Esophagus (tissue), 2 donors: Measurements from ENCODE around the gene SSBP3. TPM values are rescaled to one million over a fixed set of nuclear protein-coding genes. Genes with fewer than 3 reads are reported as not detected.

Experiments used
- H3K27ac ChIP-seq, 2 donors: one replicate each; pipeline ENCODE4 v1.5.1; 2013; ENCODE audit warnings: low read depth in 2 of 2, mild to moderate bottlenecking in 2 of 2, inconsistent platforms in 1 of 2, low read length in 1 of 2, moderate library complexity in 1 of 2
- H3K27me3 ChIP-seq, 2 donors: one replicate each; pipeline ENCODE4 v1.6.1; 2013; ENCODE audit warnings: low read length in 2 of 2, control low read depth in 1 of 2, mild to moderate bottlenecking in 1 of 2; ENCODE audit not compliant: insufficient read depth in 2 of 2, control insufficient read depth in 1 of 2
- H3K36me3 ChIP-seq, 2 donors: one replicate each; pipeline ENCODE4 v1.6.1; 2013; ENCODE audit warnings: low read length in 1 of 2; ENCODE audit not compliant: control insufficient read depth in 2 of 2, insufficient read depth in 2 of 2
- H3K4me1 ChIP-seq, 2 donors: one replicate each; pipeline ENCODE4 v1.6.1; 2013; ENCODE audit warnings: low read length in 1 of 2; ENCODE audit not compliant: control insufficient read depth in 2 of 2, insufficient read depth in 2 of 2
- H3K4me3 ChIP-seq, 2 donors: one replicate each; pipeline ENCODE4 v1.5.1; 2013; ENCODE audit warnings: low read length in 2 of 2, mild to moderate bottlenecking in 2 of 2, low read depth in 1 of 2, moderate library complexity in 1 of 2
- H3K9me3 ChIP-seq, 2 donors: one replicate each; pipeline ENCODE4 v1.6.1; 2013; ENCODE audit warnings: mild to moderate bottlenecking in 2 of 2, low read depth in 1 of 2, low read length in 1 of 2, moderate library complexity in 1 of 2; ENCODE audit not compliant: control insufficient read depth in 2 of 2, insufficient read depth in 1 of 2
- WGBS, 2 donors: extraction: QIAGEN DNeasy Blood & Tissue Kit; methylation state at CpG; one replicate each; pipeline ENCODE4 v1.1.7; 2013; 5-methylcytosine and 5-hydroxymethylcytosine counted together
- polyA plus RNA-seq, 2 donors: library from polyadenylated mRNA; stranded (reverse); fragments of 200-250 nt; gene quantifications; one replicate each; pipeline ENCODE4 v1.2.3, GENCODE V29; 2013
- donor health status: healthy with polysubstance abuse.
- donor health status: Bipolar disorder and iron deficiency.

Gene SSBP3
- polyA plus RNA-seq, 2 donors: 30.7 to 39.0 TPM

DNA sequence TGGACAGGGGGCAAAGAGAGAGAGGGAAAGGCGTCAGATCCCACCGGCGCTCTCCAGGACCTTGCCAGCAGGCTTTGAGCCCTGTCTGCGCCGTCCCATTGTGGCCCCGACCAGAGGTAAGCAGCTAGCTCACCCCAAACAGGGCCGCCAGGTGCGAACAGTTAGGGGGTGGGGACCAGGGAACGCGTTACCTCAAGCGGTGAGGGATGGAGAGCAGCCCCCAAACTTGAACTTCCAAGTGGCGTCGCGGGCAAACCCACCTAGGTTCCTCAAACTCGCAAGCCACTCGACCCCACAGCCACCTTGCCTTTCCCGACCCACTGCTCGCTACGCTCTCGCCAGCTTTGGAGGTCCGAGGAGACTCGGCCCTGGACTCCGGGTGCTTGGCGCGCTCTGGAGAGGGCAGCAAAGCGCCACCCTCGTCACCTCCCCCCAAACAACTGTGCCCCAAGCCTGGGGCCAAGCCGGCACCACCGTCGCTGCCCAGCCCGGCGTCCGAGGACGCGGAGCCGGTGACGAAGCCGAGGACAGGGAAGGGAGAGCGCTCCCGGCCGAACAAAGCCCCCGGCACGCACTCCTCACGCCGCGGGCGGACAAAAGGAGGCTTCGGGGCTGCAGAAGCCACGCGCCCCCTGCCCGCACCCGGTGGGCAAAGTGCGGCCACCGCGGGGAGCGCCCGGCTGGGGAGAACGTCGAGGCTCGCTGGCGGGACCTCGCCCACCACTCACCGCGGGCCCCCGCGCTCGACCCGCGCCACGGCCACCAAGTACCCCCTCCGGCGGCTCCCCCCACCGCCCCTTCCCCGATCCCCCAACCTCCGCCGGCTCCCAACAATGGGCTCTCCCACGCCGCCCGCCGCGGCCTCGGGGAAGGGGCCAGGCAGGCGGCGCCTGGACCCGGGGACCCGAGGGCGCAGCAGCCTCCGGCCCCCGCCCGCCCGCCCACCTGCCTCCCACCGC lies 976 bp downstream of the SSBP3 start:
- peaks cover 0 to 23% of the 10 kb centered on the region in 2 donors for H3K4me1 ChIP-seq
- peak overlapping the region; percentile 61 to 78 for H3K4me3 ChIP-seq
- H3K9me3 ChIP-seq: no peaks in the 10 kb centered on the region
- WGBS, 2 donors: 2 to 4% methylated on average over 55 to 92 of the region's 92 CpGs
- peak overlapping the region; percentile 11 to 35 for H3K27ac ChIP-seq
- H3K27me3 ChIP-seq: no peaks in the 10 kb centered on the region
- H3K36me3 ChIP-seq: peaks cover 0 to 6% of the 10 kb centered on the region in 2 donors

DNA sequence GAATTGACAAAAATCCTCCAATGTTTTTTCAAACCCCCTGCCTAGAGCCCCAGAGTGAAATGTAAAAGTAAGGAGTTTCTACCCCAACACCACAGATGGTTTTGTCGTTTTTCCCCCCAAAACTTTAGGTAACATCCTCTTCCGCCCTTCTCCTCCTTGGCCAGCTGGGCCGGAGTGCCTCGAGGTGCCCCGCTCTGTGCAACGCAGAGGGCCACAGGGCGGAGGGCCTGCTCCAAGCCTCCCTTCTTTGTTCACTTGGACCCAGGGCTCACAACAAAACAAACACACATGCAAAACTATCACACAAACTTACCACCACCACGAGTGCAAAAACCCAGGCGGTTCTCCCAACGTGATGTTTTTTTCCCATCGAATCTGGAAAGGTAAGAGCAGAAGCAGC lies 1.9 kb downstream of the SSBP3 start:
- H3K27ac ChIP-seq: peak overlapping the region in 1 of 2 donors; percentile 29
- WGBS, 2 donors: 57 to 58% methylated on average over 11 of the region's 11 CpGs
- no peaks in the 10 kb centered on the region for H3K9me3 ChIP-seq
- H3K4me3 ChIP-seq: peak overlapping the region; percentile 30 to 61
- peaks cover 0 to 21% of the 10 kb centered on the region in 2 donors for H3K4me1 ChIP-seq
- peaks cover 4 to 6% of the 10 kb centered on the region in 2 donors for H3K36me3 ChIP-seq
- no peaks in the 10 kb centered on the region for H3K27me3 ChIP-seq

DNA sequence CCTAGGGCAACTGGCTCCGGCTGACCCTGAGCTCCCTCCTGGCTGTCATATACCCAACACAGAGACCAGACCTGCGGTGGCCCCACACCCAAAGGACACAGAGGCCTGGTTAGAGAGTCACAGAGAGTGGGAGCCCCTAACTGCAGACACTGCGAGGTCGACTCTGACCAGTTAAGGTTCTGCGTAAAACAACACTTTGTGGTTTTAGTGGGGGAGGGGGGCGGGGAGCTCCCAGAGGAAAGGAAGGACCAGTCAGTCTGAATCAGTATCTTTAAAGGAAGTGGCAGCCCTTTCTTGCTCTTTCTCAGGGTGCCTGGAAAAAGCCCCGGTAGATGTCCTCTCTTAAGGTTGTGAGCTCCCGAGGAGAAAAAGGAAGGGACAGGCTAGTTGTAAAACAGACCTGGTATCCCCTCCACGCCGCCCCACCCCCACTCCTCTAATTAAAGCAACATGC lies 2.4 kb downstream of the SSBP3 start:
- 32 to 37% methylated on average over 10 of the region's 10 CpGs for WGBS, 2 donors
- peak overlapping the region in 1 of 2 donors; percentile 29 for H3K27ac ChIP-seq
- H3K4me1 ChIP-seq: peaks cover 0 to 17% of the 10 kb centered on the region in 2 donors
- H3K27me3 ChIP-seq: no peaks in the 10 kb centered on the region
- peaks cover 8 to 11% of the 10 kb centered on the region in 2 donors for H3K36me3 ChIP-seq
- H3K9me3 ChIP-seq: no peaks in the 10 kb centered on the region
- H3K4me3 ChIP-seq: peak overlapping the region in 1 of 2 donors; percentile 61

DNA sequence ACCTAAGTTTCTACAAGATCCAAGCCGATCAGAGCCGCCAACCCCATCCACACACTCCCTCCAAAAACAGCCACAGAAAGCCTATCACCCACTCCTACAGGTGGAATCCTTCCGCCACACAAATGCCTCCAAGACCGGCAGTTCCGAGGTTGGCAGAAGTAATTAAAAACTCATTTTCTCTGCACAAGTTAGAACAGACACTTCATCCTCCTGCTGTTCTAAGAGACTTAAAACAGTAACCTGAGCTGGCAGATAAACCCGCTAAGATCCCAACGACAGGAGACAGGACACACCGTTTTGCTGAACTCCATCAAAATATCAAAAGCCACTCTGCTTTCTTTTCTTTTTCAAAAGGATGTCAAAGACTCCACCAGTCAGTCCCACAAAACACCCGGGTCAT lies 2.8 kb downstream of the SSBP3 start:
- WGBS, 2 donors: 39 to 49% methylated on average over 9 of the region's 9 CpGs
- Histone ChIP-seq H3K4me1 (peaks cover 0 to 14% of the 10 kb centered on the region in 2 donors), H3K36me3 (peaks cover 12 to 14% of the 10 kb centered on the region in 2 donors), H3K27ac (peak overlapping the region in 1 of 2 donors; percentile 26), H3K4me3 (peak overlapping the region in 1 of 2 donors; percentile 61), H3K9me3 (no peaks in the 10 kb centered on the region), H3K27me3 (no peaks in the 10 kb centered on the region)

DNA sequence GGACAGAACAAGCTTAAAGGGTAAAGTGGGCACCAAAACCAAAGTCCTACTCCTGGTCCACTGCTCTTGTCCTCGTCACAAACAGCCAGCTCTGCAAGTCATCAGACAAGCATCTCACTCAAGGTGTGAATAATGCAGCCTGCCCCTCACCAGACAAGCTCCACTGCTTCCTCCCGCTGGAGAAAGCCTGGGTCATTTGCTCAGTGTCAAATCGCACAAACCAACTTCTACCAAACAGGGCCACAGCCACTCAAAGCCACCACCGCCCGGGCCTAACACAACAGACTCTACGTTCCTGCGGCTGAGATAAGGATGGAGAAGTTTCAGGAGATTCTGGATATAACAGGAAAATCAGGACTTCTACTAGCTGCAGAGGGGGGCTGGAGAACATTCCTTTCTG lies 3.3 kb downstream of the SSBP3 start:
- H3K36me3 ChIP-seq: peaks cover 14 to 18% of the 10 kb centered on the region in 2 donors
- WGBS, 2 donors: 59 to 62% methylated on average over 7 of the region's 7 CpGs
- peaks cover 0 to 14% of the 10 kb centered on the region in 2 donors for H3K4me1 ChIP-seq
- H3K4me3 ChIP-seq: peak overlapping the region in 1 of 2 donors; percentile 61
- peak overlapping the region in 1 of 2 donors; percentile 27 for H3K27ac ChIP-seq
- H3K9me3 ChIP-seq: no peaks in the 10 kb centered on the region
- H3K27me3 ChIP-seq: no peaks in the 10 kb centered on the region

DNA sequence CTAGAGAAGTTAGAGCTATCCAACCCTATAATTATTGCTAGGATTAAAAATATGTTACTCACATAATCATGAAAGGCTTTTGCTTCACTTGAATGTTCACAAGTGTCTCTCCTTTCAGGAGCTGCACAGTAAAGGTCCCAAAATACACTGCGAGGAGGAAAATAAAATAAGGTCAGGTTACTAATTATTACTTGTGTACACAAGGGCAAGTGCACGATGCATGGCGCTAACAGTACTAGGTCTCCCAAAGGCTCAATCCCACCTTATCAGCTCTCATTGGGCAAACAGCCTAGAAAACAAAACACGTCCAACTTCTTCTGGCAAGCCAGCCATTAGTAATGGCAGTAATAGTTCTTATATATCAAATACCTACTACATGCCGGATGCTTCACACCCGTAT lies 4.4 kb downstream of the SSBP3 start:
- no peaks in the 10 kb centered on the region for H3K27me3 ChIP-seq
- H3K4me1 ChIP-seq: peaks cover 4 to 18% of the 10 kb centered on the region in 2 donors
- H3K4me3 ChIP-seq: no peak overlapping the region
- H3K9me3 ChIP-seq: no peaks in the 10 kb centered on the region
- 67 to 90% methylated on average over 6 of the region's 6 CpGs for WGBS, 2 donors
- no peak overlapping the region for H3K27ac ChIP-seq
- peaks cover 19 to 29% of the 10 kb centered on the region in 2 donors for H3K36me3 ChIP-seq

DNA sequence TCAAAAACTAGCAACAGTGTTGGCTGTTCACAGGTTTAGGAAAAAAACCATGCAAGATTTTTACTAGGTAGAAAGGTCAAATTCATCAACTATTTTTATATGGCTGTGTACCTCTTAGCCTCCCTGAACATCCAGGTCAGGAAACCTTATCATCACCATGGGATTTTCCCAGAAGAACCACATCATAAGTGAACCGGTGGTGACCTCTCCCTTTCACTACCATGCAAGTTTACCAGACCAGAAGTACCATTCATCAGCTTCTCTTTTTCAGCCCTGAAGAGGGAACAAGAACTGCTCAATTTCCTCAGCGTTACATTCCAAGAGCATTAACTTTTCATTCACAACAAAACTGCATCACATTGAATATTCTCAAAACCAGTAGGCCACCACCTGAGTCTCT lies 5.9 kb downstream of the SSBP3 start:
- WGBS, 2 donors: 70 to 86% methylated on average over 2 of the region's 2 CpGs
- H3K4me3 ChIP-seq: no peak overlapping the region
- peaks cover 20 to 29% of the 10 kb centered on the region in 2 donors for H3K36me3 ChIP-seq

DNA sequence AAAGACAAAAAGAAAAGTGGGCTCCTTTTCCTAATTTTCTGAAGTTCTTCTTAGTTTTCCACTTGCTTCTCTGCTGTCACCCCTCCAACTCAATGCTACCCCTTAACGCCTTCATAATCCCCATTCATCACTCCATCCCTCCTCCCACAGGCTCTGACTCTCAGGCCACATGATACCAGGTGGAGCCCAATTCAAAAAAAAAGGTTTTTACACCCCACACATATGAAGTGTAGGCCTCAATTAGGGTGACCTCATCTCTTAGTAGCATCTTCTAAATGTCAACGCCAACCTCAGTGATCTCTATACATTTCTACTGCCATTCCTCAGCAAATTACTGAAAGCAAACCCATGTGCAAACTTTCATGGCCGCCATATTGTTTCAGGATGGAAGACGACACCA lies 6.4 kb downstream of the SSBP3 start:
- Histone ChIP-seq H3K9me3 (no peaks in the 10 kb centered on the region), H3K36me3 (peaks cover 21 to 29% of the 10 kb centered on the region in 2 donors), H3K4me3 (no peak overlapping the region), H3K4me1 (peaks cover 6 to 14% of the 10 kb centered on the region in 2 donors), H3K27ac (no peak overlapping the region), H3K27me3 (no peaks in the 10 kb centered on the region)
- 94 to 95% methylated on average over 4 of the region's 4 CpGs for WGBS, 2 donors

More for the DNA sequence above, 5.9 kb downstream of the SSBP3 start:
- Histone ChIP-seq H3K27ac (no peak overlapping the region), H3K27me3 (no peaks in the 10 kb centered on the region), H3K4me1 (peaks cover 6 to 18% of the 10 kb centered on the region in 2 donors), H3K9me3 (no peaks in the 10 kb centered on the region)

DNA sequence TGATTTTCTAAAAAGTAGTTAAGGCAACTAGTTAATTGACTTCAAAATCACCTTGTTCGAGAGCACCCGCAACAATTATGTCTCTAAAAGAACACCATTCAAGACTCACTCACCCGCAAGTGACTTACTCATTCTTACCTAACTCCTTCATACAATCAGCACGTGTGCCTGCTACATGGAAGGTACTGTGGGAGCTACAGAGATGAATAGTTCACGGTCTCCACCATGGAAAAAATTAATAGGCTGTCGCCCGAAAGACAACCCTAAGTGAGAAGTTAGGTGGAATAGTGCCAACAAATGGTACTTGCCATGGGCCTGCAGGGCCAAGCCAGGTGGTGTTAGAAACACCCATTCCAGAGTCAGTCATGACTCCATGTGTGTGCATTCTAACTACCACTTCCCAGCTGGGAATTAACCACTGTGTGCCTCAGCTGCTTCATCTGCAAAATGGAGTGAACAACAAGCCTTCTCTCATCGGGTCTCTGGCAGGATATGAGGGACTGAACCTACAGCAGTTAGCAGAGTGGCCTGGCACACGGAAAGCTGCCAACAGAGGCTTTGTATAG lies 7.1 kb downstream of the SSBP3 start:
- 87 to 89% methylated on average over 9 of the region's 9 CpGs for WGBS, 2 donors
- H3K4me3 ChIP-seq: no peak overlapping the region
- no peaks in the 10 kb centered on the region for H3K27me3 ChIP-seq
- H3K4me1 ChIP-seq: peaks cover 6 to 10% of the 10 kb centered on the region in 2 donors
- no peak overlapping the region for H3K27ac ChIP-seq
- peaks cover 21 to 29% of the 10 kb centered on the region in 2 donors for H3K36me3 ChIP-seq
- no peaks in the 10 kb centered on the region for H3K9me3 ChIP-seq
